Thyroid gland (tissue), 4 donors: ENCODE measurements around the gene FZD4. TPM values are rescaled to one million over a fixed set of nuclear protein-coding genes. Genes with fewer than 3 reads are reported as not detected.

ENCODE experiments used
- DNase-seq, 2 donors: peaks; one replicate each; pipeline ENCODE4 v3.0.0-alpha.2; 2019
- H3K27ac ChIP-seq, 3 donors: fragments of 200-600 bp; sonication (generic); 1 replicate in 2 of 3; 2 replicates in 1 of 3; pipeline ENCODE4 v1.5.1; 2016 to 2019; ENCODE audit warnings: mild to moderate bottlenecking in 1 of 3, moderate library complexity in 1 of 3
- H3K27me3 ChIP-seq: fragments of 200-600 bp; sonication (generic); one replicate; pipeline ENCODE4 v1.5.1; 2019
- H3K36me3 ChIP-seq, 2 donors: fragments of 200-600 bp; sonication (generic); one replicate each; pipeline ENCODE4 v1.5.1; 2016 to 2019
- H3K4me1 ChIP-seq, 2 donors: fragments of 200-600 bp; sonication (generic); one replicate each; pipeline ENCODE4 v1.5.1; 2017 to 2019
- H3K4me3 ChIP-seq, 3 donors: fragments of 200-600 bp; sonication (generic); replicated peaks in 1 of 3; 1 replicate in 2 of 3; 2 replicates in 1 of 3; pipeline ENCODE4 v1.5.1; 2016; ENCODE audit warnings: mild to moderate bottlenecking in 1 of 3
- H3K9me3 ChIP-seq: fragments of 200-600 bp; sonication (generic); one replicate; pipeline ENCODE4 v1.5.1; 2017
- POLR2A ChIP-seq, 2 donors: fragments of 450-650 bp; IDR thresholded peaks; one replicate each; pipeline ENCODE4 v1.6.1; 2017; ENCODE audit warnings: antibody characterized with exemption in 2 of 2, mild to moderate bottlenecking in 2 of 2, moderate library complexity in 1 of 2
- WGBS, 2 donors: methylation state at CpG; one replicate each; pipeline ENCODE4 v1.1.5; 2017; 5-methylcytosine and 5-hydroxymethylcytosine counted together
- intact Hi-C: fragments of 100-400 bp; cut with DNase I; formaldehyde crosslinking; loops from one replicate; pipeline ENCODE4 v1.15.1; 2023
- total RNA-seq, 4 donors: library from RNA; depleted of rRNA; stranded (reverse); fragments of >200 nt; gene quantifications; one replicate each; pipeline ENCODE4 v1.2.3, GENCODE V29; 2016
- TF ChIP-seq, protein P1 (sequence below), 6 experiments: fragments of 200-600 bp in 3 of 6; fragments of 450-650 bp in 3 of 6; sonication (generic) in 3 of 6; IDR thresholded peaks; one replicate each; pipeline ENCODE4 v1.5.1; 2016 to 2019; ENCODE audit warnings: antibody characterized with exemption in 6 of 6, mild to moderate bottlenecking in 2 of 6, inconsistent platforms in 1 of 6, moderate library complexity in 1 of 6

Gene FZD4
- total RNA-seq, 4 donors from 2014 or later: 32.9 to 70.8 (median 48.0) TPM

DNA sequence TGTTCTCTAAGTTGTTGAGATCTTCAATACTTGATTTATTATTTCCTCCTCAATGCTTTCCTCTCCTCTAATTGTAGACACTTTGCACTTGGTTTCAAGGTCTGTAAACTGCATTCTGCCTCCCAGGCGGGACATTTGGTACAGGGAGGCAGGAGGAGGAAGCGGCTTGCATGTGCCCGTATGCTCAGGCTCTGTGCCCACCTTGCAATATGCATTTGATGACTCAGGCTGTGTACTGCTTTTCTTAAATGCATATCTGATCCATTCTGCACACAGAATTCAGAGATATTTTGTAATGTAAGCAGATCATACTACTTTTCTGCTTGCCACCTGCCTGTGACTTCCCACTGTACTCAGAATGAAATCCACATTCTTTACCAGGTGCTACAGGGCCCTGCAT, 55.0 kb downstream of the FZD4 start:
- intact Hi-C loops: no loop called here
- TF ChIP-seq, protein P1, sequence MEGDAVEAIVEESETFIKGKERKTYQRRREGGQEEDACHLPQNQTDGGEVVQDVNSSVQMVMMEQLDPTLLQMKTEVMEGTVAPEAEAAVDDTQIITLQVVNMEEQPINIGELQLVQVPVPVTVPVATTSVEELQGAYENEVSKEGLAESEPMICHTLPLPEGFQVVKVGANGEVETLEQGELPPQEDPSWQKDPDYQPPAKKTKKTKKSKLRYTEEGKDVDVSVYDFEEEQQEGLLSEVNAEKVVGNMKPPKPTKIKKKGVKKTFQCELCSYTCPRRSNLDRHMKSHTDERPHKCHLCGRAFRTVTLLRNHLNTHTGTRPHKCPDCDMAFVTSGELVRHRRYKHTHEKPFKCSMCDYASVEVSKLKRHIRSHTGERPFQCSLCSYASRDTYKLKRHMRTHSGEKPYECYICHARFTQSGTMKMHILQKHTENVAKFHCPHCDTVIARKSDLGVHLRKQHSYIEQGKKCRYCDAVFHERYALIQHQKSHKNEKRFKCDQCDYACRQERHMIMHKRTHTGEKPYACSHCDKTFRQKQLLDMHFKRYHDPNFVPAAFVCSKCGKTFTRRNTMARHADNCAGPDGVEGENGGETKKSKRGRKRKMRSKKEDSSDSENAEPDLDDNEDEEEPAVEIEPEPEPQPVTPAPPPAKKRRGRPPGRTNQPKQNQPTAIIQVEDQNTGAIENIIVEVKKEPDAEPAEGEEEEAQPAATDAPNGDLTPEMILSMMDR (IDR thresholded peaks at IDR 0.05): no peak
- no peak for TF ChIP-seq POLR2A (IDR thresholded peaks at IDR 0.05)
- whole genome bisulfite sequencing, 2 donors: 95 to 97% methylated on average over 3 of the region's 3 CpGs
- Histone ChIP-seq H3K27ac (no peak overlapping the region), H3K9me3 (no peaks in the 10 kb centered on the region), H3K4me3 (no peak overlapping the region), H3K27me3 (no peaks in the 10 kb centered on the region), H3K4me1 (peaks cover 0 to 7% of the 10 kb centered on the region in 2 donors), H3K36me3 (no peaks in the 10 kb centered on the region)
- no peak for DNase-seq

DNA sequence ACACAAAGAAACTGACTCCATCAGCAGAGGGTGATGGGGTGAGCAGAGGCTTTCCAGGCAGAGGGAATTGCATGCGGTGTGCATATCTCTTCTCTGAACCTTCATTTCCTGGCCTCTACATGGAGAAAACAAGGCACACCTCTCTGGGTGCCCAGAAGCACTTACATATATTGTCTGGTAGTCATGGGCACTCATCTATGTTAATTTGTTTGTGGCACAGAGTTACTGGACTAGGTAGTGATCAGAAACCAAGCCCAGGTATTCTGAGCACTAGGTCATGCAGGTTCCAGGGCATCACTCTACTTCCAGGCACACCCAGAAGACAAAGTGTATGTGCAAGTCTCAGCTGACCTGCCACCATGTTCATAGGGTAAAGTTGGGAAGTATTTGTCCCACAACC, 56.5 kb downstream of the FZD4 start:
- DNase-seq: no peak
- H3K9me3 ChIP-seq: no peaks in the 10 kb centered on the region
- H3K4me3 ChIP-seq: no peak overlapping the region
- 100% methylated on average over 1 of the region's 1 CpG for WGBS, 2 donors
- no peak for TF ChIP-seq POLR2A (IDR thresholded peaks at IDR 0.05)
- TF ChIP-seq, protein P1 (IDR thresholded peaks at IDR 0.05): no peak
- H3K27ac ChIP-seq: no peak overlapping the region
- peaks cover 0 to 7% of the 10 kb centered on the region in 2 donors for H3K4me1 ChIP-seq
- H3K27me3 ChIP-seq: no peaks in the 10 kb centered on the region
- intact Hi-C loops: no loop called here
- no peaks in the 10 kb centered on the region for H3K36me3 ChIP-seq

DNA sequence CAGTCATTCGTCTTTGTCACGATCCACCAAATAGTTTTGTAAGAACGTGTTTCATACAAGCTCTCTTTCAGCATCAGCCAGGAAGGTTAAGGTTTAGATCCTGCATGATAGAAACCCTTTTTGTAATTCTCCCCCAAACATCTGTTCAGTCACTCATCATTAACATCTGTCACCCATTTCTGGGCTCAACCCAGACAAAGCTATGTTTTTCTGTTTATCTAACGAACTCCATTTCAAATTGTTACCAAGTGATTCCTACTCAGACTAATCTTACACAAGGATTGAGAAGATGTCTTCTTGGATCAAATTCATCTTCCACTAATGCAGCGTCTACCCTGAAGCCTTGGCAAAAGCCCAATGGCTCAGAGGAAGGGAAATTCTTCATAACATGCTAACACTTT, 58.8 kb downstream of the FZD4 start:
- H3K27me3 ChIP-seq: no peaks in the 10 kb centered on the region
- H3K36me3 ChIP-seq: no peaks in the 10 kb centered on the region
- DNase-seq: no peak
- peaks cover 0 to 7% of the 10 kb centered on the region in 2 donors for H3K4me1 ChIP-seq
- WGBS, 2 donors: 70 to 80% methylated on average over 5 of the region's 5 CpGs
- H3K4me3 ChIP-seq: no peak overlapping the region
- H3K9me3 ChIP-seq: no peaks in the 10 kb centered on the region
- no peak for TF ChIP-seq POLR2A (IDR thresholded peaks at IDR 0.05)
- H3K27ac ChIP-seq: no peak overlapping the region
- intact Hi-C loops: no loop called here

Other genes starting within 250 kb of the FZD4 start
- 10 to 100 TPM; 26.4 to 47.8 (median 36.2) TPM for gene PRSS23, start 154.9 kb downstream of the FZD4 start, total RNA-seq
- gene TMEM135, start 82.5 kb upstream of the FZD4 start, total RNA-seq: 10 to 100 TPM; 17.2 to 69.6 (median 33.0) TPM